CD4-positive, alpha-beta T cell treated with Interleukin-12 subunit alpha and Interleukin-12 subunit beta, for 1 hour (primary cell): Measurements from ENCODE around the gene FZD2.
"Not testable (repeated sequence)": the region's sequence is repeated elsewhere in the genome, so short reads cannot be mapped to it uniquely, and the experiment has no call there.

Experiments used
- DNase-seq: peaks from one replicate; pipeline ENCODE4 v3.0.0-alpha.2; 2020

FZD2 gene

DNA sequence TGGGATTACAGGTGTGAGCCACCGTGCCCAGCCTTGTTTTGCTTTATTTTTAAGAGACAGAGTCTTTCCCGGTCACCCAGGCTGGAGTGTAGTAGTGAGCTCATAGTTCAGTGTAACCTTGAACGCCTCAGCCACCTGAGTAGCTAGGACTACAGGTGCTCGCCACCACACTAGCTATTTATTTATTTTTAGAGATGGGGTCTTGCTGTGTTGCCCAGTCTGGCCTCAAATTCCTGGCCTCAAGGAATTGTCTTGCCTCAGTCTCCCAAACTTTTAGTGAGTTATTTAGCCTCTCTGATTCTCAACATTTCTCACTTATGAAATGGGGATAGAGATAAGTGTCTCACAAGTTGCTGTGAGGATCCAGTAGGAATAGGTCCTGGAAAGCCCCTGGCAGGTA, 21.7 kb downstream of the FZD2 start:
- DNase-seq, result no peak

DNA sequence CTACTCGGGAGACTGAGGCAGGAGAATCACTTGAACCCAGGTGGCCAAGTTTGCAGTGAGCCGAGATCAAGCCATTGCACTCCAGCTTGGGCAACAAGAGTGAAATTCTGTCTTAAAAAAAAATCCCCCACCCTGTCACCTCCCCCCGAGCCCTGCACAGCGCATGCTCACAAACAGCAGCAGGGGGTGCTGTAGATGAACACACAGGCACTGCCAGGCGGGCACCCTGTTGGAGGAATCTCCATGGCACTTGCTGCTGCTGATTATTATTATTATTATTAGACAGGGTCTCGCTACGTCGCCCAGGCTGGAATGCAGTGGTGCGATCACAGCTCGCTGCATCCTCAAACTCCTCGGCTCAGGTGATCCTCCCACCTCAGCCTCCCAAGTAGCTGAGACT, 24.6 kb downstream of the FZD2 start:
- no peak for DNase-seq

DNA sequence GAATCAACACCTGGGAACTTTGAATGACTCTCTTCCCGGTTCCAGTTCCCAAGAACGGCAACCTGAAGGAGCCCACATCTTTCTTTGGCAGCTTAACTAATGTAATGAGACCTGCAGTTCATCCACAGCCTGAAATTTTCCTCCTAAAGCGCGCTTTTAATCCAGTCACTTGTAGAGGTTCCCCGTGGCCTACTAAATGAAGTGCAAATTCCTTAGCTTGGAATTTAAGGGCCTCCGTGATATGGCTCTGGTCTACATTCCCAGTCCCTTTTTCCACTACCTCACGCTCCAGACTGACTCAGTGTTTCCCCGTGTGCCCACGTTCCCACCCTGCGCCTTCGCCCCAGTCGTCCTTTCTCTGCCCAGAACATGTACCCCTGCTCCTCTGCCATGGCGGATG, 27.2 kb downstream of the FZD2 start:
- no peak for DNase-seq

DNA sequence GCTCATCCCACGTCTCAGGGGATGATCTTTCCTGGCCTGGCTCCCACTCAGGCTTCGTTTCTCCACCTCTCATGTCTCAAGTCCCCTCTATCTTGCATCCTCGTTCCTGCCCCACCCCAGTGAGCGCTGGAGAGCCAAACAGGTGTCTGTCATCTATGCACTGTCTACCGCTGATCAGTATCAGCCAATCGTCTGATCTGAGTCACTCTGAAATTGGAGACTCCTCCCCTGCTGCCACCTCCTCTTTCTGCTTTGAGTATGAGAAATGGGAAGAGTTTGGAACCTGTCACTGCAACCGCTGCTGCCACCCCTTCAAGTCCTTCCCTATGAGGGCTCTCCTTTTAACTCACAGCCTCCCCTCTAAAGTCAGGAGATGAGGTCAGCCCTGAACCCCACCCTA, 28.0 kb downstream of the FZD2 start:
- DNase-seq, result no peak

DNA sequence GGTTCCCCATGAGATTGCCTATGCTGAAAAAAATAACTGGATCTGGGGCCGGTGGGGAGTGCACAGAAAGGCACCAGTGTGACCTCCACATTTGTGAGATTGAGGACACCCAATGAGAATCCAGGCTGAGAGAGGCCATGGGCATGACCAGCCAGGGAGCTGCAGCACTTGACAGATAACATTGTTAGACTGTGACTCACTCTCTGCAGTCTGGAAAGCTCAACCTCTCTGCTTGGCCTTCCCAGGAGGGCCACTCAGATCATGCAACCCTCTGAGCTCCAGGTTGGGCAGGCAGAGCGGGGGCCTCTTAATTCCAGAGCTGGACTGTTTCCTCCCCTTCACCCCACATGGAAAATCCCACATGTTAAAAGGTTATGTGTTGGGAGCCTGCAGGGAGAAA, 30.1 kb downstream of the FZD2 start:
- DNase-seq, result no peak

DNA sequence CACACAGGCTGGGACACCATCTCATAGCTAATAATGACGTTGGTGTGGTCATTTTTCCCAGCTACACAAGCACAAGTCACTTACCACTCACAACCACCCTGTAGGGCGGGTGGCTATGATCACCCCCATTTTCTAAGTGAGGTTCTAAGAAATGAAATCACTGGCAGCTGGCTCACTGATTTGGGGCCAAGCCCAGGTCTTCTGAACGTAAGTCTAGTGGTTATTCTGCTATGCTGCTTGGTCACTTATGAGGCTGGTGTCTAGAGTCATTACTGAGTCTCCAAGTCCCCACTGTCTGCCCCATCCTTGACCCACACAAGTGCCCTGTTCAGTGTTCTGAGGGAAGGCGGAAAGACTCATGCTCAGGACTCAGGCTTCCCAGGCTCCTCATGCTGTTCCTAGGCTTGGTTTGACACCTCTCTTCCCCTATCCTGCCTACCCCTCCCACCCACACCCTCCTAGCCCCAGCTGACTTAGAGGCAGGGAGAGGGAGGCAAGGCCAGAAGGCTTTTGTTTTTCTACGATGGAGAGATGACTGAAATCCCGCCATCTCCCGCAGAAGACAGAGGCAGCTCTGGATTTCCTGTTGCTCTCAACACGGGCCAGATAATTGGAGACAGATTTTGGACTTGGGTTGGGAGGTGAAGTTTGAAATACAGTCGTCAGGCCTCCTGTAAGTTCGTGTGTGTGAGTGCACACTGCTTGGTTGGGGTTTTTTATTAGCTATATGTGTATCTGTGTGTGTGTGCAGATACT, 32.2 kb downstream of the FZD2 start:
- no peak for DNase-seq

DNA sequence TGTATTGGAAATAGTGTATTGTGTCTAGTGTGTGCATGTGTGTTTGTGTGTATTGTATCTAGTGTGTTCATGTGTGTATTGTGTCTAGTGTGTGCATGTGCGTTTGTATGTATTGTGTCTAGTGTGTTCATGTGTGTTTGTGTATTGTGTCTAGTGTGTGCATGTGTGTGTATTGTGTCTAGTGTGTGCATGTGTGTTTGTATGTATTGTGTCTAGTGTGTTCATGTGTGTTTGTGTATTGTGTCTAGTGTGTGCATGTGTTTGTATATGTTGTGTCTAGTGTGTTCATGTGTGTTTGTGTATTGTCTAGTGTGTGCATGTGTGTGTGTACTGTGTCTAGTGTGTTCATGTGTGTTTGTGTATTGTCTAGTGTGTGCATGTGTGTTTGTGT, 32.8 kb downstream of the FZD2 start:
- not testable (repeated sequence) for DNase-seq

DNA sequence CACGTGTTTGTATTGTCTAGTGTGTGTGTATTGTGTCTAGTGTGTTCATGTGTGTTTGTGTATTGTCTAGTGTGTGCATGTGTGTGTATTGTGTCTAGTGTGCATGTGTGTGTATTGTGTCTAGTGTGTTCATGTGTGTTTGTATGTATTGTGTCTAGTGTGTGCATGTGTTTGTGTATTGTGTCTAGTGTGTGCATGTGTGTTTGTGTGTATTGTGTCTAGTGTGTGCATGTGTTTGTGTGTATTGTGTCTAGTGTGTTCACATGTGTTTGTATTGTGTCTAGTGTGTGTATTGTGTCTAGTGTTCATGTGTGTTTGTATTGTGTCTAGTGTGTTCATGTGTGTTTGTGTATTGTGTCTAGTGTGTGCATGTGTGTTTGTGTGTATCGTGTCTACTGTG, 33.5 kb downstream of the FZD2 start:
- DNase-seq, result not testable (repeated sequence)

DNA sequence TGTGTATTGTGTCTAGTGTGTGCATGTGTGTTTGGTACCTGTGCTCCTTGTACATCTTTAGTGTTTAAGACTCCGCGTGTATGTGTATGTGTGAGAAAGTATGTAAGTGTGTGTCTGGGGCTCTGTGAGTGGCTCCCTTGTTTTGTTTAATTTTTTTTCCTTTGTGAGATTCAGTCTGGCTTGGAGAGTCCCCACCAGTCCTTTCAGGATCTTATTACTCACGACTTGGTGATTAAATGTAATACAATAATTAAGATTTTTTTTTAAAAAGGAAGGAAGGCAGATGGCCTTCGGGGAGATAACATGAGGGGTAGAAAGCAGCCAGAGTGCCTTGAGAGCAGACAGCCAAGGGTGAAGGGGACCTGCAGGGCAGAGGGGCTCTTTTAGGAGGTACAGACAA, 33.9 kb downstream of the FZD2 start:
- DNase-seq, result no peak

DNA sequence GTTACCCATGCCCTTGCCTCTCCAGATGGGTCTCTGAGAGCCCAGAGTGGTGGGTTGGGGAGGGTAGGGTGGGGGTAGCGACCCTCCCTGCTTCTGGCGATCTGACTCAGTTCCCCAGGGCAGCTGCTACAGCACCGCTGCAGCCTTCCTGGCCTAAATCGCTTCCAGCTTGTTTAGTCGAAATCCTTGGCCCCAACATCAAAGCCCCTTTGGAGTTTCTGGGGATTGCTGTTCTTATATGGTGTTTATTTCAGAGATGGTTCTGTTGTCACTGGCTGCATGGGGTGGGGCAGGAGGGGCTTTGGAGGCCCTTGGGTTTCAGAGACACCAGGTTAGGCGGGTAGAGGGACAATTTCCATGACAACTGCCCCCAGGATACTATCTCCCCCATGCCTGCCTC, 35.9 kb downstream of the FZD2 start:
- DNase-seq, result no peak

DNA sequence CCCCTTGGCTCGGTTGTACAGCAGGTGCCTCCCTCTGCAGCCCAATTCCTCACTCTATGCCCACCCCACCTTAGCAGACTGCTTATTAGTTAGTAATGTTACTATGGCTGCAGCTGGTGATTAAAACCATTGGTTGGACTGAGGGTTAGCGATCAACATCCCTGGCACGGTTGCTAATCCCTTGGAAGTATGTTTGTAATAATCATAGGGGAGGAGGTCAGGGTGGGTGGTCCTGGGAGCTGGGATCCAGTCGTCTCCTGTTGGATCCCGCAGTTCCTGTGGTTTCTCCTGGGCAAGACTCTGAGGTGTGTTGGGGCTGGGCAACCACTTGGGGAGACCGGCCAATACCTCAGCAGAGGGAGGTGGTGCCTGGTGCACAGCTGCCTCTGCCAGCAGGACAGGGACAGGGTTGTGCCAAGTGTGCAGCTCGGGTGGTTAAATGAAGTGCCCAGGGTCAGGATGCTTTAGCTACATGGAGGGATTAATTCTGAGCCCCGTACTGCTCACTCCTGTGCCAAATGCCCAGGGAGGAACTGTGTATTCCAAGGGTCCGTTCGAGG, 38.0 kb downstream of the FZD2 start:
- DNase-seq, result no peak

DNA sequence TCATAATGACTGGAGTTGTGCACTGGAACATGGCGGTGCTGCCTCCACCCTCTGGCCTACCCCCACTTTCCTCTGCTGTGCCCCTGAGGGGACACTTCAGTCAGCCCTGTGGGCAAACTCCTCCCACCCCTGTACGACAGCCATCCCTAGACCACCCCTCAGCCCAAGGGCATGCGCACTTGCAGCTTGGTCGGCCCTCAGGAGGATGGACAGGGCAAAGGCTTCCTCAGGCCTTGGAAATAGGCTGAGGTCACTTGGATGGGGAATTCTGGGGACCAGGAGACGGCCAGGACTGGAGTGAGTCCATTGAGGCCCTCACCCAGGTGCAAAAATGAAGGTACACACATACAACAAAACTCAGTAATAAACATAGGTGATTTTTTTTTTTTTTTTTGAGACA, 41.0 kb downstream of the FZD2 start:
- no peak for DNase-seq

DNA sequence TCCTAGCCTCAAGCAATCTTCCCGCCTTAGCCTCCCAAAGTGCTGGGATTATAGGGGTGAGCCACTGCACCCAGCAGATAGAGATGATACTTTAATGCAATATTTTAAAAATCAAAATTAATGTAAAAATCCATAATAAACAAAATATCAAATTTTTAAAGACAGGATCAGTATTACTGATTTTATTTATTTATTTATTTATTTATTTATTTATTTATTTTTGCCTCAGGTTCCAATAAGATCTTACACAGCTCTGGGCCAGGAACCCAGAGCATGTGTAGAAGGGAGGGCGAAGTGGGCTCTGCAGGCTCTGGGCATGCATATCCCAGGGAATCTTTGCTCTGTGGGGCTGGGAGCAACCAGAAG, 41.6 kb downstream of the FZD2 start:
- DNase-seq, result no peak

DNA sequence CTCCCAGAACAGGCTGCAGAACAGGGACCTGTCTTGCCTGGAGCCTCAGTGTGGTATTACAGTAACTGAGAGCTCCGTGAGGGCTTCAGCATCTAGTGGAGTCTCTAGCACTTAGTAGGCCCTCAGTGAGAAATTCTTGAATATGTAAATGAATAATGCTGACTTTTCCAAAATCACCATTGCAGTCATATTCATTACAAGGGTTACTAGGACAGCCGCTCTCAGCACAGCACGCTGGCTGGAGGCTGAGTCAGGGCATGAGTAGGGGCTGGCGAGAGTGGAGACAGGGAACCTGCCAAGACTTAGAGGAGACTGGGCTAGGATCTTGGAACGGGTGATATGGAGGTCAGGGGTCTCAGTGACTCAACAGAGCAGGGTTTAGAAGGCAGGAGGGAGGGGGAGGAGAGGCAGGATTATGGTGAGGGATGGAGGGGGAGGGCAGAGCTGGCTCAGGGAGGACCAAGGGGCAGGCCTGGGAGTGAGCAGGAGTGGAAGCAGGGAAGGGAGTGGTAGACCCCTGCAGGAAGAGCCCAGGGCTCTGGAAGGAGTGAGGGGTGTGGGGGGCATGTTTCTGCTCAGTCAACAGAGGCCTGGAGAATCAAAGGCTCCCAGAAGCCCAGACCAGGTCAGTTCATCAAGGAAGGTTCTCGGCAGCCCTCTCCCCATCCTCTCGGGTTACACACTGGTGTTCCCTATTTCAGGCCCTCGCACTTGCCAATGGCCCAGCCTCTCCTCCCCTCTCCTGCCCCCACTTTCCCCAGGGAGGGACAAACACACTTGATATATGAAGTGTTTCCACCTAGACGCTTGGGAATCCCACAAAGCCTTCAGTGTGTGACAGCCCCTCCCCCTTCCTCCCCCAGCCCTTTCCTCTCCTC, 42.3 kb downstream of the FZD2 start:
- DNase-seq, result no peak

DNA sequence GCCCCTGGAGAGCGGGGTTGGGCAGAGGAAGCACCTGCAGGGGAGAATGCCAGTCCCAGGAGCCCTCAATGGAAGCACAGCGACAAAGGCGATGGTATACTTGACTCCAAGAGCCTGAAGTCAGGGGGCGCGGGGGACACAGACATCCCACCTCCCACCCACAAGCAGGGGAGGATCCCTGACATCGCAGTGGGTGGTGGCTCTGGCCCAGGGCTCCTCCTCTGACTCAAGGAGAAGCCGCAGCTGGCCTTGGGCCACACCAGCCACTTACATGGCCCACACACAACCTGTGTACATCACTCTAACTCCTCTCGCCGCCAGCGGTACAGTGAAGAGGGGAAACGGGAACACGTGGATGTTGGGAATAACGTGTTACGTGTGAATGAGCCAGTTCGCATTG, 44.3 kb downstream of the FZD2 start:
- DNase-seq, result no peak

DNA sequence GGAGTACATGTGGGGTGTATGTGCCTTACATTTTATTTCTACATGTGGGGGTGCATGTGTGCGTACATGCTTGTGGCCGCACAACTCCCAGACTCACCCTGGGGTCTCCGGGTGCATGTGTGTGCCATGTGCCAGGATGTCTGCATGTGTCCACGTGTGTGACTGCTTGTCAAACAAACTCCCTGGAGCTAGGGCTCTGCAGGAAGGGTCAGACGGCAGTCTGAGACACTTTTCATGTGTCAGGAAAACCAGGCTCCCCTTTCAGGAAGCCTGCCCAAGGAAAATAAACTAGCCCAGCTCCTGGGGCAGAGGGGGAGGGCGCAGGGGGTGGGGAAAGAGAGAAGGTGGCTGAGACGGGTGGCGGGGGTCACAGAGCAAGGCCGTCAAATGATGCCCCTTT, 44.7 kb downstream of the FZD2 start:
- DNase-seq, result no peak

DNA sequence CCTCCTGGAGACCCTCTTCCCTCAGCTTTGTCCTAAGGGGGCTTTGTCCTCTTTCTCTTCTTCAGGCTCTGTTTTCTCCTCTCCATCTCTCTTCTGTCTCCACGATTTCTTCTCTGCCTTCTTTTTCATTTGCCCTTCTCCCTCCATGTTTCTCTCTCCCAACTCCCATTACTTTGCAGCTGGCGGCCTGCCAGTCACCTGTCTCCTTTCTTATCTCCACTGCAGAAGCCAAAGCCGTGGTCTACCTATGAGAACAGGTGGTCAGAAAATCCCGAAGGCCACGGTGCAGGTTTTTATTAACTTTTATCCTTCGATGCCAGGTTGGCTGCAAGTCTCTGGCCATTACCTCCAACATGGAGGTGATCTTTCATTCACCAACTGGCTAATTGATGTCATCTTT, 45.1 kb downstream of the FZD2 start:
- no peak for DNase-seq

DNA sequence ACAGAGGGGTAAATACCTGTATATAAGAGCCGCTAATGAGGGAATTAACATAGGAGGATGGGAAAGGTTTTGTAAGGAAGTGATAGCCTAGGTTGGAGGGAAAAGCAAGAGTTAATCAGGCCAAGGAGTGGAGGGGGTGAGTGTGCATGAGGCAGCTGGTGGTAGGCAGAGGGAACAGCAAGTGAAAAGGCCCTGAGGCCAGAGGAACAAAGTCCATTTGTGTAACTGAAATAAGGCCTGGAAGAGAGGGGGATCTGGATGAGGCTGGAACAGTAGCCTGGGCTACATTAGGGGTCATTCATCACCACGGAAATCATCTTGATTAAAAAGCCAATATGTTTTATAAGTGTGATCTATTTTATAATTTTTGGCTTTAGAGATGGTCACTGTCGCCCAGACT, 45.7 kb downstream of the FZD2 start:
- no peak for DNase-seq

DNA sequence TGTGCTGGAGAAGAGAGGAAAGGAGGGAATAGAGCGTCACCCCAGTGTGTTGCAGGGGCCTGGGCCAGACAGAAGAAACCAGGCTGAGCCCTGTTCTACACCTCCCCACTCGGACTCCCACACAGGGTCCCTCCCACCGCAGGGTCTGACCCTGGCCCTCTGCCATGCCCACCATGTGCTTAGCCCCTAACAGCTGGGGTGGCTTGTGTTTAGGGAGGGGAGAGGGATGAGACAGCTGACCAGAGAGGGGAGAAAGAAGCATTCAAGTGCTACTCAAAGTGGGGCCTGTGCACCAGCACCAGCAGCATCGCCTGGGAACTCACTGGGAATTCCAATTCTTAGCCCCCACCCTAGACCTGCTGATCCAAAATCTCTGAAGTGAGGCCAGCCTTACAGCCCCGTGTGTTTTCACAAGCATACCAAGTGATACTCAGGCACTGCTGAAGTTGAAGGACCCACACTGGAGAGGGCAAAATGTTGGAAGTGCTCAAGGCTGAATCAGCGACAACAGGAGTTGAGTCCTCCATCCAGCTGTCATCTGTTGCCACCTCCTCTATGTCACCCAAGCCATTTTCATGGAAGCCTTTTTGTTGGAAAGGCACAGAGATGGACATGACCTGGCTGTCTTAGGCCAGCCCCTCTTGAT, 47.0 kb downstream of the FZD2 start:
- no peak for DNase-seq

DNA sequence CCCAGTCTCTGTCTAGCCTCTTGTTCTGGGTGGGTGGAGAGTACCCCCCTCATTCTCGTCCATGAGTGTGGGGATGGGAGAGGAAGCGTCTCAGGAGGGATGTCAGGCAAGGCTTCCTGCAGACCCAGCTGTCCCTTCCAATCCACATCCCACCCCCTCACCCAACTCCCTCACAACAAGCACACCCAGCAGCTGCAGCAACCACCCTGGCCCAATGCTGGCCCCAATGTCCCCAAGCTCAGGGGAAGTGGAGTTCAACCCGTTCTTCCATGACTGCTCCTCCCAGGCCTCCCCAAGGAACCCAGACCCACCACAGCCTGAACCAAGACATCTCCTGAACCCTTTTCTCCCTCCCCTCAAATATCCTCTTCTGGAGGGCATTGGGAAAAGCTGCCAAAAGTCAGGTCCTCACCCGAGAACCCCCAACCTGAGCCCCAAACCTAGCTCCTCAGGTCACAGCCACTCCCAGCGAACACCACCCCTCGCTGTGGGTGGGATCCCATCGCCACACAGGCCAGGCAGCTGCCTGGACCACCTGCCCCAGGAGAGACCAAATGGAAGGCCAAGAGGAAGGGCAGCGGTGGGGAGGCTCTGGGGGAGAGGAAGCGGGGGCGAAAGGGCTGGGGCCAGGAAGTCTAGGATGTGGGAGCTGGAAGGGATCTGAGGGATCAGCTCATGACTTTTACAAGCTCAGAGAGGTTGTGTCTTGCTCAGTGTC, 47.6 kb downstream of the FZD2 start:
- no peak for DNase-seq

DNA sequence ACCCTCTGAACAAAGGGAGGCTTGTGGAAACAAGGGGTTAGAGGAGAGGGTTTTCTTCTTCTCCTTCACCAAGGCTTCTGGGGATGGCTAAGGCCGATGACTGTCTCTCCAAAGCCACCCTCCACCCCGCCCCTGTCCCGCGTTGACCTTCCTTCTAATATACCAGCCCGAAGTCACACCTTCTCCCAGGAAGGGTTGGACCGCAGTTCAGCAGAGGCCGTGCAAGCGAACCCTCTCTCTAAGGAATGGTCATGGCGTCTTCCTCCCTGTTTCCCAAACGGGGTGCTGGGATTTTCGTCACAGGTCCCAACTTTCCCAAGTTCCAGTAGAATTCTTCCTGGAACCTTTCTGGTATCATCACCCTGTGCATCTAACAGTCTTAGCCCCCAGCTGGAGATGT, 49.4 kb downstream of the FZD2 start:
- no peak for DNase-seq

DNA sequence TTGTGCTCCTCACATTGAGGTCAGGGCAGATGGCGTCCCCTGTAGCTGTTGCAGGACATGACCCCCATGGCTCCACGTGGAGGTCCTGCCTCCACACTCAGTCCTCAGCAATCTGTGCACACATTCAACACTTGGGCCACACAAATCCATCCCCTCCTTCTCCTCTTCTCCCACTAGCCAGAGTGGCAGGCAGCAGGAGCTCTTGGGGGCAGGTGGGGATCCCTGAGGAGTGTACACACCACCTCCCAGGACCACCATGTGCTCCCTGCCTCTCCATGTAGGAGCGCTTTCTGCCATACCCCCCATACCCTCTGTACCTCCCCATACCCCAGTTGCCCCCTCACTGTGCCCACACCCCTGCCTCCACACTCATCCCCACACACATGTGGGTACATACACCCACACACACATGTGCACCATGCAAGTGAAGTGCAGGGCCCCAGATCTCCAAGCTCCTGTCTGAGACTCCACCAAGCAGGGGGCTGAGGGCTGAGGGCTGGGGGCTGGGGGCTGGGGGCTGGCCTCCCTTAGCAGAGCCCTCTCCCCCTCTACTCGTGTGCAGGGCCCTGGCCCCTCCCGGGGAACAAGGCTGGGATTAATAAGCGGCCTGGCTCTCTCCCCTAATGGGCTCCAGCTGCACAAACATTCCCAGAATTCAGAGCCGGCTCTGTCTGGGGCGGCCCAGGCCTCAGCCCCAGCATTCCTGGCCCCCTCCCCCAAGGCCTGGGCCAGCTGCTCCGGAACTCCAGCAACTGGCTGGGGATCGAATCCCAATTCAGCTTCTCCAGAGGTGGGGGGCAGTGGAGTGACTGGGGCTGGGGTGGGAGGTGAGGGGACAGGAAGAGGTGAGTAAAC, 50.8 kb downstream of the FZD2 start:
- no peak for DNase-seq
